MM.1S (cell line): Measurements from ENCODE around the gene SPG21.

Experiments used
- EZH2 ChIP-seq: fragments of 300-600 bp; sonication (generic); optimal IDR thresholded peaks from 2 replicates; pipeline ENCODE3; 2017; ENCODE audit warnings: low read depth, mild to moderate bottlenecking, antibody characterized with exemption, low read length, mixed read lengths
- TF ChIP-seq, protein P1 (sequence below): fragments of 300-600 bp; sonication (generic); IDR thresholded peaks from 2 replicates; pipeline ENCODE4 v1.5.1; 2016; ENCODE audit warnings: antibody characterized with exemption, low read length, mixed read lengths

- TF ChIP-seq, protein P1, sequence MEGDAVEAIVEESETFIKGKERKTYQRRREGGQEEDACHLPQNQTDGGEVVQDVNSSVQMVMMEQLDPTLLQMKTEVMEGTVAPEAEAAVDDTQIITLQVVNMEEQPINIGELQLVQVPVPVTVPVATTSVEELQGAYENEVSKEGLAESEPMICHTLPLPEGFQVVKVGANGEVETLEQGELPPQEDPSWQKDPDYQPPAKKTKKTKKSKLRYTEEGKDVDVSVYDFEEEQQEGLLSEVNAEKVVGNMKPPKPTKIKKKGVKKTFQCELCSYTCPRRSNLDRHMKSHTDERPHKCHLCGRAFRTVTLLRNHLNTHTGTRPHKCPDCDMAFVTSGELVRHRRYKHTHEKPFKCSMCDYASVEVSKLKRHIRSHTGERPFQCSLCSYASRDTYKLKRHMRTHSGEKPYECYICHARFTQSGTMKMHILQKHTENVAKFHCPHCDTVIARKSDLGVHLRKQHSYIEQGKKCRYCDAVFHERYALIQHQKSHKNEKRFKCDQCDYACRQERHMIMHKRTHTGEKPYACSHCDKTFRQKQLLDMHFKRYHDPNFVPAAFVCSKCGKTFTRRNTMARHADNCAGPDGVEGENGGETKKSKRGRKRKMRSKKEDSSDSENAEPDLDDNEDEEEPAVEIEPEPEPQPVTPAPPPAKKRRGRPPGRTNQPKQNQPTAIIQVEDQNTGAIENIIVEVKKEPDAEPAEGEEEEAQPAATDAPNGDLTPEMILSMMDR, result no peak
- TF ChIP-seq EZH2, result no peak
Observed at GRCh38 chr15:65021488-65021887, 31.8 kb upstream of the SPG21 start.
